WTC11 (cell line): ENCODE results near the gene PC. TPM values are rescaled to one million over a fixed set of nuclear protein-coding genes. Genes with fewer than 3 reads are reported as not detected.

Experiments used
- ATAC-seq: fragments of 200-7000 bp; cut with Tn5 transposase; 2 replicates; pipeline ENCODE4 v1.10.0; 2021; ENCODE audit warnings: mild to moderate bottlenecking, moderate library complexity
- CTCF ChIA-PET: fragments of 300-600 bp; sonication (Branson Sonifier 250); formaldehyde crosslinking; loops from one replicate; lab custom pipeline; 2021; ENCODE audit warnings: antibody characterized with exemption; lab: Charles Lee
- POLR2A ChIA-PET: fragments of 350-600 bp; sonication (Branson Sonifier 250); formaldehyde crosslinking; loops from one replicate; lab custom pipeline; 2021; ENCODE audit warnings: antibody characterized with exemption; lab: Charles Lee
- DNase-seq: peaks from one replicate; pipeline ENCODE4 v3.0.0; 2021; ENCODE audit warnings: low spot score
- H3K27ac Mint-ChIP-seq: 2 replicates; pipeline ENCODE4 v1.8.0; 2021; ENCODE audit warnings: mixed read lengths
- H3K27me3 Mint-ChIP-seq: 2 replicates; pipeline ENCODE4 v1.8.0; 2021; ENCODE audit warnings: low read depth, mild to moderate bottlenecking, moderate library complexity, mixed read lengths
- H3K36me3 Mint-ChIP-seq: 2 replicates; pipeline ENCODE4 v1.8.0; 2021; ENCODE audit warnings: mixed read lengths
- H3K4me1 Mint-ChIP-seq: 2 replicates; pipeline ENCODE4 v1.8.0; 2022; ENCODE audit warnings: mixed read lengths
- H3K4me3 Mint-ChIP-seq: 2 replicates; pipeline ENCODE4 v1.8.0; 2021; ENCODE audit warnings: mild to moderate bottlenecking, moderate library complexity, mixed read lengths
- H3K9me3 Mint-ChIP-seq: 2 replicates; pipeline ENCODE4 v1.8.0; 2021; ENCODE audit warnings: mixed read lengths
- CBFB ChIP-seq: sonication (generic); formaldehyde crosslinking; IDR thresholded peaks from 2 replicates; pipeline ENCODE4 v1.8.1; 2022; ENCODE audit warnings: mild to moderate bottlenecking, low read depth, missing genetic modification reagents
- CREB1 ChIP-seq: sonication (generic); formaldehyde crosslinking; IDR thresholded peaks from 2 replicates; pipeline ENCODE4 v1.8.0; 2023; ENCODE audit warnings: mild to moderate bottlenecking, missing genetic modification reagents
- CTCF ChIP-seq: fragments of 200-600 bp; IDR thresholded peaks from 2 replicates; pipeline ENCODE4 v1.8.0; 2022; ENCODE audit warnings: antibody characterized with exemption
- E2F5 ChIP-seq: sonication (generic); formaldehyde crosslinking; IDR thresholded peaks from 2 replicates; pipeline ENCODE4 v1.8.1; 2022; ENCODE audit warnings: mild to moderate bottlenecking, moderate library complexity, missing genetic modification reagents
- ESRRA ChIP-seq: sonication (generic); formaldehyde crosslinking; IDR thresholded peaks from 2 replicates; pipeline ENCODE4 v1.8.1; 2022; ENCODE audit warnings: mild to moderate bottlenecking, missing genetic modification reagents, borderline replicate concordance
- FOXK1 ChIP-seq: sonication (generic); formaldehyde crosslinking; IDR thresholded peaks from 2 replicates; pipeline ENCODE4 v1.8.0; 2022; ENCODE audit warnings: mild to moderate bottlenecking, moderate library complexity, missing genetic modification reagents
- GTF2I ChIP-seq: fragments of 250-450 bp; sonication (Bioruptor Pico); conservative IDR thresholded peaks from 2 replicates; pipeline ENCODE4 v1.4.0; 2021; ENCODE audit warnings: mild to moderate bottlenecking
- HMGA2 ChIP-seq: fragments of 250-450 bp; sonication (Bioruptor Pico); IDR thresholded peaks from 2 replicates; pipeline ENCODE4 v1.4.0; 2021; ENCODE audit warnings: mild to moderate bottlenecking, moderate library complexity
- NFYB ChIP-seq: sonication (generic); formaldehyde crosslinking; conservative IDR thresholded peaks from 2 replicates; pipeline ENCODE4 v1.8.0; 2022; ENCODE audit warnings: low read depth, missing genetic modification reagents
- NR3C1 ChIP-seq: sonication (generic); formaldehyde crosslinking; conservative IDR thresholded peaks from 2 replicates; pipeline ENCODE4 v1.8.1; 2023; ENCODE audit warnings: low read depth, mild to moderate bottlenecking, missing genetic modification reagents
- OVOL2 ChIP-seq: fragments of 250-450 bp; sonication (Bioruptor Pico); IDR thresholded peaks from 2 replicates; pipeline ENCODE4 v1.9.0; 2021; ENCODE audit warnings: mild to moderate bottlenecking, borderline replicate concordance
- RELA ChIP-seq: sonication (generic); formaldehyde crosslinking; IDR thresholded peaks from 2 replicates; pipeline ENCODE4 v1.8.1; 2022; ENCODE audit warnings: missing genetic modification reagents, mild to moderate bottlenecking, borderline replicate concordance
- SMAD3 ChIP-seq: sonication (generic); formaldehyde crosslinking; IDR thresholded peaks from 2 replicates; pipeline ENCODE4 v1.8.0; 2022; ENCODE audit warnings: missing genetic modification reagents, mild to moderate bottlenecking, borderline replicate concordance
- SOX15 ChIP-seq: fragments of 250-450 bp; sonication (Bioruptor Pico); IDR thresholded peaks from 2 replicates; pipeline ENCODE4 v1.9.0; 2021; ENCODE audit warnings: mild to moderate bottlenecking
- TCF7 ChIP-seq: sonication (generic); formaldehyde crosslinking; IDR thresholded peaks from 2 replicates; pipeline ENCODE4 v1.8.0; 2022; ENCODE audit warnings: mild to moderate bottlenecking, low read depth, missing genetic modification reagents, moderate library complexity
- USF1 ChIP-seq: sonication (generic); formaldehyde crosslinking; IDR thresholded peaks from 2 replicates; pipeline ENCODE4 v1.8.0; 2022; ENCODE audit warnings: mild to moderate bottlenecking, missing genetic modification reagents
- ZBTB21 ChIP-seq: sonication (generic); formaldehyde crosslinking; IDR thresholded peaks from 2 replicates; pipeline ENCODE4 v1.8.1; 2023; ENCODE audit warnings: mild to moderate bottlenecking, missing genetic modification reagents, borderline replicate concordance
- ZNF263 ChIP-seq: sonication (generic); formaldehyde crosslinking; IDR thresholded peaks from 2 replicates; pipeline ENCODE4 v1.8.1; 2022; ENCODE audit warnings: low read depth, mild to moderate bottlenecking, moderate library complexity, missing genetic modification reagents
- total RNA-seq: library from RNA; stranded (reverse); gene quantifications from 3 replicates; pipeline ENCODE4 v1.2.3, GENCODE V29; 2021
- TF ChIP-seq, protein P1 (sequence below): fragments of 250-450 bp; sonication (Bioruptor Pico); IDR thresholded peaks from 2 replicates; pipeline ENCODE4 v1.8.0; 2021; ENCODE audit warnings: mild to moderate bottlenecking
- TF ChIP-seq, protein P2 (sequence below): sonication (generic); formaldehyde crosslinking; IDR thresholded peaks from 2 replicates; pipeline ENCODE4 v1.8.1; 2022; ENCODE audit warnings: missing genetic modification reagents, borderline replicate concordance
- TF ChIP-seq, protein P3 (sequence below): sonication (generic); formaldehyde crosslinking; IDR thresholded peaks from 2 replicates; pipeline ENCODE4 v1.8.1; 2023; ENCODE audit warnings: mild to moderate bottlenecking, moderate library complexity, missing genetic modification reagents

PC gene
- total RNA-seq, 1 experiment from 2014 or later, result 27.2 TPM

GRCh38 chr11:66987158-66987620, 29.0 kb upstream of the PC start (continued):
- peak; percentile 55; the same call in 1 of the 2 replicates for TF ChIP-seq CBFB (CRISPR knock-in tag)

GRCh38 chr11:66986178-66986545, 28.0 kb upstream of the PC start:
- Mint-ChIP-seq H3K4me1 (peaks cover 27% of the 10 kb centered on the region), H3K9me3 (peaks cover 9% of the 10 kb centered on the region), H3K27ac (no peak overlapping the region), H3K36me3 (peaks cover 8% of the 10 kb centered on the region), H3K27me3 (no peaks in the 10 kb centered on the region; the same call in 1 of the 2 replicates), H3K4me3 (no peak overlapping the region)
- no peak for TF ChIP-seq SOX15 (CRISPR knock-in tag)
- no peak for TF ChIP-seq FOXK1 (CRISPR knock-in tag)
- no peak for TF ChIP-seq ZNF263 (CRISPR knock-in tag)
- no peak for TF ChIP-seq ZBTB21 (CRISPR knock-in tag)
- TF ChIP-seq, protein P1, sequence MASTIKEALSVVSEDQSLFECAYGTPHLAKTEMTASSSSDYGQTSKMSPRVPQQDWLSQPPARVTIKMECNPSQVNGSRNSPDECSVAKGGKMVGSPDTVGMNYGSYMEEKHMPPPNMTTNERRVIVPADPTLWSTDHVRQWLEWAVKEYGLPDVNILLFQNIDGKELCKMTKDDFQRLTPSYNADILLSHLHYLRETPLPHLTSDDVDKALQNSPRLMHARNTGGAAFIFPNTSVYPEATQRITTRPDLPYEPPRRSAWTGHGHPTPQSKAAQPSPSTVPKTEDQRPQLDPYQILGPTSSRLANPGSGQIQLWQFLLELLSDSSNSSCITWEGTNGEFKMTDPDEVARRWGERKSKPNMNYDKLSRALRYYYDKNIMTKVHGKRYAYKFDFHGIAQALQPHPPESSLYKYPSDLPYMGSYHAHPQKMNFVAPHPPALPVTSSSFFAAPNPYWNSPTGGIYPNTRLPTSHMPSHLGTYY, result no peak
- TF ChIP-seq CTCF, result no peak
- TF ChIP-seq, protein P2, sequence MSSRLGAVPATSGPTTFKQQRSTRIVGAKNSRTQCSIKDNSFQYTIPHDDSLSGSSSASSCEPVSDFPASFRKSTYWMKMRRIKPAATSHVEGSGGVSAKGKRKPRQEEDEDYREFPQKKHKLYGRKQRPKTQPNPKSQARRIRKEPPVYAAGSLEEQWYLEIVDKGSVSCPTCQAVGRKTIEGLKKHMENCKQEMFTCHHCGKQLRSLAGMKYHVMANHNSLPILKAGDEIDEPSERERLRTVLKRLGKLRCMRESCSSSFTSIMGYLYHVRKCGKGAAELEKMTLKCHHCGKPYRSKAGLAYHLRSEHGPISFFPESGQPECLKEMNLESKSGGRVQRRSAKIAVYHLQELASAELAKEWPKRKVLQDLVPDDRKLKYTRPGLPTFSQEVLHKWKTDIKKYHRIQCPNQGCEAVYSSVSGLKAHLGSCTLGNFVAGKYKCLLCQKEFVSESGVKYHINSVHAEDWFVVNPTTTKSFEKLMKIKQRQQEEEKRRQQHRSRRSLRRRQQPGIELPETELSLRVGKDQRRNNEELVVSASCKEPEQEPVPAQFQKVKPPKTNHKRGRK (CRISPR knock-in tag), result no peak
- no peak for TF ChIP-seq NFYB (CRISPR knock-in tag)
- no peak for TF ChIP-seq CREB1 (CRISPR knock-in tag)
- no peak for TF ChIP-seq OVOL2
- no peak for TF ChIP-seq NR3C1
- no peak for TF ChIP-seq USF1 (CRISPR knock-in tag)
- TF ChIP-seq E2F5, result no peak
- no peak for TF ChIP-seq SMAD3 (CRISPR knock-in tag)
- TF ChIP-seq HMGA2 (CRISPR knock-in tag), result no peak
- TF ChIP-seq, protein P3, sequence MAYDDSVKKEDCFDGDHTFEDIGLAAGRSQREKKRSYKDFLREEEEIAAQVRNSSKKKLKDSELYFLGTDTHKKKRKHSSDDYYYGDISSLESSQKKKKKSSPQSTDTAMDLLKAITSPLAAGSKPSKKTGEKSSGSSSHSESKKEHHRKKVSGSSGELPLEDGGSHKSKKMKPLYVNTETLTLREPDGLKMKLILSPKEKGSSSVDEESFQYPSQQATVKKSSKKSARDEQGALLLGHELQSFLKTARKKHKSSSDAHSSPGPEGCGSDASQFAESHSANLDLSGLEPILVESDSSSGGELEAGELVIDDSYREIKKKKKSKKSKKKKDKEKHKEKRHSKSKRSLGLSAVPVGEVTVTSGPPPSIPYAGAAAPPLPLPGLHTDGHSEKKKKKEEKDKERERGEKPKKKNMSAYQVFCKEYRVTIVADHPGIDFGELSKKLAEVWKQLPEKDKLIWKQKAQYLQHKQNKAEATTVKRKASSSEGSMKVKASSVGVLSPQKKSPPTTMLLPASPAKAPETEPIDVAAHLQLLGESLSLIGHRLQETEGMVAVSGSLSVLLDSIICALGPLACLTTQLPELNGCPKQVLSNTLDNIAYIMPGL (CRISPR knock-in tag), result no peak
- TF ChIP-seq RELA (CRISPR knock-in tag), result no peak
- TF ChIP-seq GTF2I (CRISPR knock-in tag), result no peak
- TF ChIP-seq TCF7 (CRISPR knock-in tag), result no peak
- no peak for TF ChIP-seq ESRRA
- CTCF ChIA-PET, result interaction anchor here (1.1 to 4.0 kb wide), 2 partner anchors 10 to 35 kb away, joined by 4 to 16 read pairs; no protein-coding TSS in a partner anchor
- DNase-seq, result no peak
- no peak for ATAC-seq
- POLR2A ChIA-PET, result no interaction called here
